GM18505 (cell line): Measurements from ENCODE around the gene ARHGAP10.
A peak's percentile ranks its signal among the peaks of the same experiment; 100 is the strongest.

Experiments used
- ATAC-seq: cut with Tn5 transposase; IDR thresholded peaks from one replicate; pipeline ENCODE4 v1.9.1; 2021; ENCODE audit not compliant: unreplicated experiment
- POLR2A ChIP-seq: IDR thresholded peaks from 4 replicates; pipeline ENCODE4 v1.6.1; 2011; ENCODE audit warnings: borderline replicate concordance; ENCODE audit not compliant: insufficient read depth, insufficient read length; ENCODE audit errors: extremely low read depth

Gene ARHGAP10

GRCh38 chr4:147731580-147732517 lies at the start of gene ARHGAP10:
TSS of gene ARHGAP10 (plus strand) at chr4:147732088. CDS start at chr4:147732302, 214 bp downstream.
- ATAC-seq = peak; percentile 69
- peak; percentile 69 for TF ChIP-seq POLR2A

- TF ChIP-seq POLR2A = no peak
- ATAC-seq = no peak
Observed at GRCh38 chr4:147682755-147683154, 49.1 kb upstream of the ARHGAP10 start.

GRCh38 chr4:147683188-147683591 lies 48.7 kb upstream of the ARHGAP10 start:
- TF ChIP-seq POLR2A = no peak
- no peak for ATAC-seq

GRCh38 chr4:147683717-147684700 lies 47.9 kb upstream of the ARHGAP10 start, which contains the start of gene PRMT9:
TSS of gene PRMT9 (minus strand) at chr4:147684163. CDS start at chr4:147683987, 176 bp downstream.
- ATAC-seq = peak; percentile 100
- peak; percentile 99 for TF ChIP-seq POLR2A

GRCh38 chr4:147689067-147689466 lies 42.8 kb upstream of the ARHGAP10 start:
- no peak for TF ChIP-seq POLR2A
- ATAC-seq = no peak

GRCh38 chr4:147691820-147692219 lies 40.1 kb upstream of the ARHGAP10 start:
- no peak for ATAC-seq
- no peak for TF ChIP-seq POLR2A

GRCh38 chr4:147693218-147693617 lies 38.7 kb upstream of the ARHGAP10 start:
- no peak for TF ChIP-seq POLR2A
- no peak for ATAC-seq

- no peak for ATAC-seq
Observed at GRCh38 chr4:147696866-147697265, 35.0 kb upstream of the ARHGAP10 start.

GRCh38 chr4:147704846-147705245 lies 27.0 kb upstream of the ARHGAP10 start:
- TF ChIP-seq POLR2A = no peak
- no peak for ATAC-seq

More at GRCh38 chr4:147696866-147697265, 35.0 kb upstream of the ARHGAP10 start:
- no peak for TF ChIP-seq POLR2A

GRCh38 chr4:147707892-147708672 lies 23.8 kb upstream of the ARHGAP10 start:
- no peak for TF ChIP-seq POLR2A
- ATAC-seq = peak; percentile 62

- no peak for TF ChIP-seq POLR2A
- ATAC-seq = no peak
Observed at GRCh38 chr4:147709999-147710398, 21.9 kb upstream of the ARHGAP10 start.
